Breast epithelium (tissue), 3 donors: ENCODE data around the gene FAM222A.

Experiments used
- POLR2AphosphoS5 ChIP-seq, 3 donors: sonication (generic); formaldehyde crosslinking; IDR thresholded peaks; one replicate each; pipeline ENCODE4 v1.6.1; 2017; ENCODE audit warnings: antibody characterized with exemption in 3 of 3
- TF ChIP-seq, protein P1 (sequence below), 3 donors: fragments of 450-650 bp; IDR thresholded peaks; one replicate each; pipeline ENCODE4 v1.5.1; 2016 to 2017; ENCODE audit warnings: antibody characterized with exemption in 3 of 3, mild to moderate bottlenecking in 3 of 3, moderate library complexity in 3 of 3

DNA sequence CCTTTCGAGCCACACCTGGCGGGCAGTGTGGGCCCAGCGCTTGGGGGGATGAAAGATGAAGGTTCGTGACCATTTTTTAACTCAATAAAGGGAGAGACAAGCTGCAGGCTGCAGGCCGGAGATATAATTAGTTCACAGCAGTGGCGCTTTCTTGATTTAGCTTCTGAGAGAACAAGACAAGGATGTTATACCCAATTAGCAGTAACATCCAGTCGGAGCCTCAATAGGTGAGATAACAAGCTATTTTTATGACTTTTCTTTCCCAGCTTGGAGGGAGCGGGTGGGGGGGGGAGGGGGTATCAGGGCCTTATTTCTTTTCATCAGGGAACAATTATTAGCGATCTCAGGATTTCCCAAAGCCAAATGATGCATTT is 9.1 kb downstream of the FAM222A start:
- TF ChIP-seq, protein P1, sequence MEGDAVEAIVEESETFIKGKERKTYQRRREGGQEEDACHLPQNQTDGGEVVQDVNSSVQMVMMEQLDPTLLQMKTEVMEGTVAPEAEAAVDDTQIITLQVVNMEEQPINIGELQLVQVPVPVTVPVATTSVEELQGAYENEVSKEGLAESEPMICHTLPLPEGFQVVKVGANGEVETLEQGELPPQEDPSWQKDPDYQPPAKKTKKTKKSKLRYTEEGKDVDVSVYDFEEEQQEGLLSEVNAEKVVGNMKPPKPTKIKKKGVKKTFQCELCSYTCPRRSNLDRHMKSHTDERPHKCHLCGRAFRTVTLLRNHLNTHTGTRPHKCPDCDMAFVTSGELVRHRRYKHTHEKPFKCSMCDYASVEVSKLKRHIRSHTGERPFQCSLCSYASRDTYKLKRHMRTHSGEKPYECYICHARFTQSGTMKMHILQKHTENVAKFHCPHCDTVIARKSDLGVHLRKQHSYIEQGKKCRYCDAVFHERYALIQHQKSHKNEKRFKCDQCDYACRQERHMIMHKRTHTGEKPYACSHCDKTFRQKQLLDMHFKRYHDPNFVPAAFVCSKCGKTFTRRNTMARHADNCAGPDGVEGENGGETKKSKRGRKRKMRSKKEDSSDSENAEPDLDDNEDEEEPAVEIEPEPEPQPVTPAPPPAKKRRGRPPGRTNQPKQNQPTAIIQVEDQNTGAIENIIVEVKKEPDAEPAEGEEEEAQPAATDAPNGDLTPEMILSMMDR (IDR thresholded peaks at IDR 0.05), result no peak
- TF ChIP-seq POLR2AphosphoS5 (IDR thresholded peaks at IDR 0.05), result no peak
